Neural crest cell (in vitro differentiated cells): ENCODE results near the gene SLIT3. TPM values are rescaled to one million over a fixed set of nuclear protein-coding genes. Genes with fewer than 3 reads are reported as not detected.

Experiments used
- DNase-seq: peaks from one replicate; pipeline ENCODE4 v3.0.0; 2021; ENCODE audit warnings: low read depth, mixed read lengths, low spot score
- H3K27ac Mint-ChIP-seq: one replicate; pipeline ENCODE4 v1.8.0; 2021; ENCODE audit warnings: mild to moderate bottlenecking, mixed read lengths; ENCODE audit not compliant: unreplicated experiment
- H3K27me3 Mint-ChIP-seq: 2 replicates; pipeline ENCODE4 v1.8.0; 2021; ENCODE audit warnings: low read depth, mild to moderate bottlenecking, mixed read lengths
- H3K36me3 Mint-ChIP-seq: 2 replicates; pipeline ENCODE4 v1.8.0; 2021; ENCODE audit warnings: low read depth, mild to moderate bottlenecking, mixed read lengths
- H3K4me1 Mint-ChIP-seq: 2 replicates; pipeline ENCODE4 v1.8.0; 2021; ENCODE audit warnings: mixed read lengths
- H3K4me3 Mint-ChIP-seq: one replicate; pipeline ENCODE4 v1.8.0; 2021; ENCODE audit warnings: mild to moderate bottlenecking, mixed read lengths
- H3K9me3 Mint-ChIP-seq: 2 replicates; pipeline ENCODE4 v1.8.0; 2021; ENCODE audit warnings: mixed read lengths
- CTCF ChIP-seq: fragments of 200-600 bp; sonication (generic); conservative IDR thresholded peaks from 2 replicates; pipeline ENCODE4 v1.5.0; 2021; ENCODE audit warnings: antibody characterized with exemption, mild to moderate bottlenecking
- total RNA-seq: library from RNA; stranded (reverse); gene quantifications from 2 replicates; pipeline ENCODE4 v1.2.1, GENCODE V29; 2021

The SLIT3 gene
- total RNA-seq, 1 donor from 2014 or later = 13.3 TPM

GRCh38 chr5:168809218-168809617 lies 491.7 kb downstream of the SLIT3 start:
- no peak for DNase-seq
- Mint-ChIP-seq H3K36me3 (no peaks in the 10 kb centered on the region), H3K27ac (peak overlapping the region; percentile 46), H3K27me3 (no peaks in the 10 kb centered on the region), H3K9me3 (no peaks in the 10 kb centered on the region), H3K4me1 (peaks cover 4% of the 10 kb centered on the region), H3K4me3 (no peak overlapping the region)
- TF ChIP-seq CTCF = no peak

GRCh38 chr5:168808051-168808616 lies 492.8 kb downstream of the SLIT3 start:
- no peaks in the 10 kb centered on the region for H3K36me3 Mint-ChIP-seq
- no peak overlapping the region for H3K27ac Mint-ChIP-seq
- no peak overlapping the region for H3K4me3 Mint-ChIP-seq
- no peak for TF ChIP-seq CTCF
- no peak for DNase-seq
- no peaks in the 10 kb centered on the region for H3K9me3 Mint-ChIP-seq
- H3K27me3 Mint-ChIP-seq = no peaks in the 10 kb centered on the region
- peaks cover 4% of the 10 kb centered on the region for H3K4me1 Mint-ChIP-seq

- Mint-ChIP-seq H3K4me3 (no peak overlapping the region), H3K9me3 (no peaks in the 10 kb centered on the region), H3K27ac (no peak overlapping the region), H3K36me3 (no peaks in the 10 kb centered on the region), H3K27me3 (no peaks in the 10 kb centered on the region), H3K4me1 (peaks cover 4% of the 10 kb centered on the region)
- no peak for DNase-seq
- TF ChIP-seq CTCF = no peak
These were observed 493.7 kb downstream of the SLIT3 start for GRCh38 chr5:168807287-168807686.

GRCh38 chr5:168803541-168803940 lies 497.4 kb downstream of the SLIT3 start:
- no peak overlapping the region for H3K27ac Mint-ChIP-seq
- no peak for DNase-seq
- peaks cover 13% of the 10 kb centered on the region for H3K4me1 Mint-ChIP-seq
- H3K9me3 Mint-ChIP-seq = no peaks in the 10 kb centered on the region
- TF ChIP-seq CTCF = no peak
- no peaks in the 10 kb centered on the region for H3K27me3 Mint-ChIP-seq
- H3K4me3 Mint-ChIP-seq = no peak overlapping the region
- H3K36me3 Mint-ChIP-seq = no peaks in the 10 kb centered on the region

- Mint-ChIP-seq H3K4me1 (peaks cover 14% of the 10 kb centered on the region), H3K9me3 (no peaks in the 10 kb centered on the region), H3K27me3 (no peaks in the 10 kb centered on the region), H3K36me3 (no peaks in the 10 kb centered on the region), H3K4me3 (no peak overlapping the region), H3K27ac (no peak overlapping the region)
- DNase-seq = no peak
- no peak for TF ChIP-seq CTCF
These were observed 498.6 kb downstream of the SLIT3 start for GRCh38 chr5:168802337-168802736.
